DOHH2 (cell line): ENCODE data around the gene INSRR.

Experiments
- H3F3A ChIP-seq: fragments of 200-600 bp; sonication (generic), shearing (Covaris generic); 2 replicates; pipeline ENCODE4 v1.6.0; 2016; ENCODE audit warnings: antibody characterized with exemption, mild to moderate bottlenecking; ENCODE audit not compliant: control insufficient read depth, insufficient read depth
- H3K27ac ChIP-seq: fragments of 200-600 bp; sonication (generic); 2 replicates; pipeline ENCODE4 v1.5.1; 2014; ENCODE audit warnings: low read depth, mild to moderate bottlenecking, low read length, moderate library complexity
- H3K27me3 ChIP-seq: fragments of 200-600 bp; sonication (generic); 2 replicates; pipeline ENCODE4 v1.6.1; 2014; ENCODE audit warnings: mild to moderate bottlenecking, low read length, mixed read lengths; ENCODE audit not compliant: control insufficient read depth
- H3K36me3 ChIP-seq: fragments of 200-600 bp; sonication (generic); 2 replicates; pipeline ENCODE4 v1.6.1; 2014; ENCODE audit warnings: mild to moderate bottlenecking, low read length, moderate library complexity, mixed read lengths; ENCODE audit not compliant: control insufficient read depth
- H3K4me1 ChIP-seq: fragments of 200-600 bp; sonication (generic); 2 replicates; pipeline ENCODE4 v1.6.1; 2014; ENCODE audit warnings: mild to moderate bottlenecking, low read length, mixed read lengths; ENCODE audit not compliant: control insufficient read depth
- H3K4me2 ChIP-seq: fragments of 200-600 bp; sonication (generic); 2 replicates; pipeline ENCODE4 v1.6.0; 2014; ENCODE audit warnings: mild to moderate bottlenecking, low read length, moderate library complexity
- H3K4me3 ChIP-seq: fragments of 200-600 bp; sonication (generic); 2 replicates; pipeline ENCODE4 v1.5.1; 2014; ENCODE audit warnings: mild to moderate bottlenecking, low read length, mixed read lengths
- H3K79me2 ChIP-seq: fragments of 200-600 bp; sonication (generic); 2 replicates; pipeline ENCODE4 v1.6.1; 2014; ENCODE audit warnings: mild to moderate bottlenecking, low read length, mixed read lengths; ENCODE audit not compliant: control insufficient read depth
- H3K9me2 ChIP-seq: fragments of 200-600 bp; sonication (generic); replicated peaks from 2 replicates; pipeline ENCODE4 v1.6.1; 2014; ENCODE audit warnings: mild to moderate bottlenecking, low read length, mixed read lengths; ENCODE audit not compliant: control insufficient read depth
- H3K9me3 ChIP-seq: fragments of 200-600 bp; sonication (generic); 2 replicates; pipeline ENCODE4 v1.6.1; 2014; ENCODE audit warnings: antibody characterized with exemption, low read length, mixed read lengths; ENCODE audit not compliant: control insufficient read depth, insufficient read depth
- H4K20me1 ChIP-seq: fragments of 200-600 bp; sonication (generic); 2 replicates; pipeline ENCODE4 v1.6.0; 2014; ENCODE audit warnings: low read depth, mild to moderate bottlenecking, antibody characterized with exemption, low read length, moderate library complexity; ENCODE audit not compliant: control insufficient read depth, insufficient read depth
- CTCF ChIP-seq: fragments of 200-600 bp; sonication (generic); IDR thresholded peaks from one replicate; pipeline ENCODE4 v1.5.1; 2014; ENCODE audit warnings: antibody characterized with exemption, mild to moderate bottlenecking, low read depth, low read length; ENCODE audit not compliant: poor library complexity, severe bottlenecking
- EZH2phosphoT487 ChIP-seq: fragments of 200-600 bp; sonication (generic); IDR thresholded peaks from 2 replicates; pipeline ENCODE4 v1.6.1; 2017; ENCODE audit warnings: borderline replicate concordance, mild to moderate bottlenecking, antibody characterized with exemption, low read length, moderate library complexity, mixed read lengths

The INSRR gene

GRCh38 chr1:156886583-156887281 is 27.8 kb upstream of the INSRR start:
- Histone ChIP-seq H3K9me3 (no peaks in the 10 kb centered on the region), H3K36me3 (no peaks in the 10 kb centered on the region), H3K9me2 (no peaks in the 10 kb centered on the region), H3K4me2 (no peak overlapping the region), H3K27me3 (peaks cover 40% of the 10 kb centered on the region), H3F3A (no peaks in the 10 kb centered on the region), H4K20me1 (no peaks in the 10 kb centered on the region), H3K4me1 (no peaks in the 10 kb centered on the region), H3K27ac (no peak overlapping the region), H3K79me2 (no peaks in the 10 kb centered on the region), H3K4me3 (no peak overlapping the region)
- TF ChIP-seq CTCF (no peak), EZH2phosphoT487 (no peak)

- Histone ChIP-seq H3F3A (no peaks in the 10 kb centered on the region), H4K20me1 (no peaks in the 10 kb centered on the region), H3K9me2 (no peaks in the 10 kb centered on the region), H3K27me3 (peaks cover 32% of the 10 kb centered on the region), H3K4me3 (no peak overlapping the region), H3K4me1 (no peaks in the 10 kb centered on the region), H3K36me3 (no peaks in the 10 kb centered on the region), H3K27ac (no peak overlapping the region), H3K9me3 (no peaks in the 10 kb centered on the region), H3K79me2 (no peaks in the 10 kb centered on the region), H3K4me2 (no peak overlapping the region)
- no peak for TF ChIP-seq EZH2phosphoT487
Observed at GRCh38 chr1:156885880-156886355, 27.0 kb upstream of the INSRR start.

GRCh38 chr1:156885314-156885713 is 26.4 kb upstream of the INSRR start:
- H3K9me3 ChIP-seq: no peaks in the 10 kb centered on the region
- no peaks in the 10 kb centered on the region for H3K36me3 ChIP-seq
- TF ChIP-seq EZH2phosphoT487 (no peak), CTCF (no peak)
- peaks cover 29% of the 10 kb centered on the region for H3K27me3 ChIP-seq
- H3K9me2 ChIP-seq: no peaks in the 10 kb centered on the region
- no peak overlapping the region for H3K4me3 ChIP-seq
- H3K4me1 ChIP-seq: no peaks in the 10 kb centered on the region
- no peak overlapping the region for H3K27ac ChIP-seq
- H4K20me1 ChIP-seq: no peaks in the 10 kb centered on the region
- no peak overlapping the region for H3K4me2 ChIP-seq
- no peaks in the 10 kb centered on the region for H3F3A ChIP-seq
- H3K79me2 ChIP-seq: no peaks in the 10 kb centered on the region

- H3K9me2 ChIP-seq: no peaks in the 10 kb centered on the region
- no peak overlapping the region for H3K27ac ChIP-seq
- no peak overlapping the region for H3K4me3 ChIP-seq
- H3K9me3 ChIP-seq: no peaks in the 10 kb centered on the region
- no peak overlapping the region for H3K4me2 ChIP-seq
- no peaks in the 10 kb centered on the region for H3K79me2 ChIP-seq
- no peaks in the 10 kb centered on the region for H3F3A ChIP-seq
- no peaks in the 10 kb centered on the region for H3K36me3 ChIP-seq
- no peaks in the 10 kb centered on the region for H3K4me1 ChIP-seq
- peaks cover 25% of the 10 kb centered on the region for H3K27me3 ChIP-seq
- H4K20me1 ChIP-seq: no peaks in the 10 kb centered on the region
- TF ChIP-seq CTCF: no peak
- no peak for TF ChIP-seq EZH2phosphoT487
Observed at GRCh38 chr1:156884560-156885184, 25.8 kb upstream of the INSRR start.
